ENCODE data around the gene FOXK1.

GRCh38 chr7:4766666-4767519 lies 84.8 kb downstream of the FOXK1 start:
- TF ChIP-seq MXI1 (IDR thresholded peaks at IDR 0.05; ENCODE audit: borderline replicate concordance, low read depth, low read length) (no peak), PRDM10 (CRISPR knock-in tag; IDR thresholded peaks at IDR 0.05; ENCODE audit: low read depth) (no peak), CTCF (CRISPR knock-in tag; IDR thresholded peaks at IDR 0.05) (no peak), ZNF232 (CRISPR knock-in tag; IDR thresholded peaks at IDR 0.05; ENCODE audit: borderline replicate concordance) (no peak), RFX5 (IDR thresholded peaks at IDR 0.05; ENCODE audit: low read depth, low read length) (no peak), ZNF30 (CRISPR knock-in tag; IDR thresholded peaks at IDR 0.05) (no peak), E2F1 (CRISPR knock-in tag; IDR thresholded peaks at IDR 0.05) (no peak), TFDP2 (CRISPR knock-in tag; IDR thresholded peaks at IDR 0.05) (no peak), JDP2 (CRISPR knock-in tag; IDR thresholded peaks at IDR 0.05; ENCODE audit: borderline replicate concordance) (no peak), JUN (CRISPR knock-in tag; IDR thresholded peaks at IDR 0.05) (no peak), TFE3 (CRISPR knock-in tag; IDR thresholded peaks at IDR 0.05) (no peak), ZFP37 (CRISPR knock-in tag; IDR thresholded peaks at IDR 0.05; ENCODE audit: borderline replicate concordance) (no peak), REST (IDR thresholded peaks at IDR 0.05; ENCODE audit: borderline replicate concordance in 1 of 2, low read depth in 1 of 2, low read length in 2 of 2) (no peak)

Measured in HepG2 (cell line).